Adrenal gland (tissue), 12 donors: ENCODE data around the gene MTG2. TPM values are rescaled to one million over a fixed set of nuclear protein-coding genes. Genes with fewer than 3 reads are reported as not detected.
A peak's percentile ranks its signal among the peaks of the same experiment; 100 is the strongest.

ENCODE experiments used
- DNase-seq, 7 donors: peaks; one replicate each; pipeline ENCODE4 v3.0.0-alpha.2; 2019 to 2020
- H3K27ac ChIP-seq, 5 donors: fragments of 200-600 bp; sonication (generic) in 4 of 5; 1 replicate in 3 of 5; 2 replicates in 2 of 5; pipeline versions ENCODE4 v1.5.1 to v1.8.0; 2016 to 2020; ENCODE audit warnings: mild to moderate bottlenecking in 1 of 5
- H3K27me3 ChIP-seq: fragments of 200-600 bp; 2 replicates; pipeline ENCODE4 v1.8.0; 2021
- H3K36me3 ChIP-seq, 2 donors: fragments of 200-600 bp; replicated peaks in 1 of 2; 1 replicate in 1 of 2; 2 replicates in 1 of 2; pipeline versions ENCODE4 v1.5.1 to v1.8.0; 2018 to 2022
- H3K4me1 ChIP-seq, 2 donors: fragments of 200-600 bp; replicated peaks in 1 of 2; 1 replicate in 1 of 2; 2 replicates in 1 of 2; pipeline versions ENCODE4 v1.5.1 to v1.8.0; 2018 to 2021
- H3K4me3 ChIP-seq, 4 donors: fragments of 200-600 bp; sonication (generic) in 3 of 4; one replicate each; pipeline ENCODE4 v1.5.1; 2016 to 2018
- H3K9me3 ChIP-seq, 3 donors: fragments of 200-600 bp; sonication (generic) in 1 of 3; replicated peaks in 1 of 3; 1 replicate in 2 of 3; 2 replicates in 1 of 3; pipeline versions ENCODE4 v1.5.1 to v1.8.0; 2016 to 2021
- CTCF ChIP-seq, 6 experiments: fragments of 450-650 bp in 4 of 6; fragments of 200-600 bp in 2 of 6; sonication (generic) in 1 of 6; IDR thresholded peaks; 1 replicate in 5 of 6; 2 replicates in 1 of 6; pipeline versions ENCODE4 v1.5.1 to v1.8.0; 2016 to 2021; ENCODE audit warnings: antibody characterized with exemption in 6 of 6, mild to moderate bottlenecking in 2 of 6, moderate library complexity in 1 of 6
- POLR2A ChIP-seq, 2 donors: fragments of 450-650 bp; IDR thresholded peaks; one replicate each; pipeline ENCODE4 v1.6.1; 2017; ENCODE audit warnings: antibody characterized with exemption in 2 of 2, mild to moderate bottlenecking in 2 of 2, moderate library complexity in 1 of 2
- WGBS, 4 donors: extraction: QIAGEN DNeasy Blood & Tissue Kit in 2 of 4; methylation state at CpG; one replicate each; pipeline versions ENCODE4 v1.1.5 to v1.1.7; 2013 to 2017; 5-methylcytosine and 5-hydroxymethylcytosine counted together
- intact Hi-C, 2 donors: fragments of 100-400 bp; cut with DNase I; formaldehyde crosslinking; loops; one replicate each; pipeline versions ENCODE4 v1.14.1 to v1.15.0; 2022 to 2023
- polyA plus RNA-seq, 3 donors: library from polyadenylated mRNA; stranded (reverse); fragments of 200-250 nt in 2 of 3; fragments of 350-450 nt in 1 of 3; fragmentation: Illumina TruSeq in 1 of 3; extraction: RNeasy Lipid Tissue Mini Kit (QIAGEN cat#74804) in 1 of 3; gene quantifications; one replicate each; pipeline ENCODE4 v1.2.3, GENCODE V29; 2013 to 2014
- total RNA-seq, 9 donors: library from RNA; depleted of rRNA in 4 of 9; stranded (reverse); fragments of >200 nt in 4 of 9; fragments of 120-200 nt in 1 of 9; fragmentation: NEBNext Ultra II Directional in 1 of 9; extraction: Animal tissue kit (Norgen Biotek cat#: 25700) in 1 of 9; gene quantifications; one replicate each; pipeline versions ENCODE4 v1.1.0 to v1.2.4, GENCODE V29; 2013 to 2023
- donor health status: healthy with polysubstance abuse.
- donor health status: Bipolar disorder and iron deficiency.
- donor health status: DM: yes; HTN: yes; CAD: no.
- donor health status: DM: no; HTN: no; CAD: no.
- donor health status: DM: no; HTN: no; CAD: no.
- donor health status: DM: yes; HTN: yes; CAD: no.

The MTG2 gene
- total and polyA plus RNA-seq, 12 donors = 11.5 to 90.4 (median 47.2) TPM

- 88 to 93% (median 92%) methylated on average over 9 of the region's 9 CpGs for WGBS, 4 donors
- H3K27me3 ChIP-seq = no peaks in the 10 kb centered on the region
- no peak overlapping the region for H3K27ac ChIP-seq
- intact Hi-C loops = no loop called here
- DNase-seq = no peak
- H3K9me3 ChIP-seq = no peaks in the 10 kb centered on the region
- H3K4me1 ChIP-seq = peaks cover 0 to 5% of the 10 kb centered on the region in 2 donors
- TF ChIP-seq POLR2A (IDR thresholded peaks at IDR 0.05) (no peak), CTCF (IDR thresholded peaks at IDR 0.05) (no peak)
- no peak overlapping the region for H3K4me3 ChIP-seq
- H3K36me3 ChIP-seq = peaks cover 0 to 20% of the 10 kb centered on the region in 2 donors
Observed at GRCh38 chr20:62177307-62177706, 5.5 kb upstream of the MTG2 start.

- DNase-seq = no peak
- 92 to 93% (median 92%) methylated on average over 17 to 19 of the region's 19 CpGs for WGBS, 4 donors
- H3K4me3 ChIP-seq = no peak overlapping the region
- H3K27ac ChIP-seq = no peak overlapping the region
- peaks cover 0 to 20% of the 10 kb centered on the region in 2 donors for H3K36me3 ChIP-seq
- intact Hi-C loops = no loop called here
- no peaks in the 10 kb centered on the region for H3K27me3 ChIP-seq
- peaks cover 2 to 10% of the 10 kb centered on the region in 2 donors for H3K4me1 ChIP-seq
- TF ChIP-seq POLR2A (IDR thresholded peaks at IDR 0.05) (no peak), CTCF (IDR thresholded peaks at IDR 0.05) (no peak)
- no peaks in the 10 kb centered on the region for H3K9me3 ChIP-seq
Observed at GRCh38 chr20:62178316-62179161, 4.3 kb upstream of the MTG2 start.

- Histone ChIP-seq H3K27ac (no peak overlapping the region), H3K4me3 (no peak overlapping the region), H3K27me3 (no peaks in the 10 kb centered on the region), H3K9me3 (no peaks in the 10 kb centered on the region), H3K4me1 (peaks cover 8 to 16% of the 10 kb centered on the region in 2 donors), H3K36me3 (peaks cover 0 to 20% of the 10 kb centered on the region in 2 donors)
- DNase-seq = no peak
- TF ChIP-seq POLR2A (IDR thresholded peaks at IDR 0.05) (no peak), CTCF (IDR thresholded peaks at IDR 0.05) (no peak)
- 93 to 99% (median 95%) methylated on average over 12 to 14 of the region's 14 CpGs for WGBS, 4 donors
- intact Hi-C loops = no loop called here
Observed at GRCh38 chr20:62179162-62179504, 3.7 kb upstream of the MTG2 start.

- no peaks in the 10 kb centered on the region for H3K27me3 ChIP-seq
Observed at GRCh38 chr20:62181808-62182207, 1.0 kb upstream of the MTG2 start.

More at GRCh38 chr20:62181808-62182207, 1.0 kb upstream of the MTG2 start:
- Histone ChIP-seq H3K4me1 (peaks cover 16 to 27% of the 10 kb centered on the region in 2 donors), H3K9me3 (no peaks in the 10 kb centered on the region), H3K36me3 (peaks cover 0 to 7% of the 10 kb centered on the region in 2 donors), H3K27ac (peak overlapping the region in 4 of 5 donors; percentile 92 to 99 (median 96)), H3K4me3 (no peak overlapping the region)
- 90 to 95% (median 93%) methylated on average over 2 of the region's 2 CpGs for WGBS, 4 donors
- DNase-seq = no peak
- intact Hi-C loops = no loop called here
- no peak for TF ChIP-seq CTCF (IDR thresholded peaks at IDR 0.05)
- TF ChIP-seq POLR2A (IDR thresholded peaks at IDR 0.05) = no peak
